C1 segment of cervical spinal cord (tissue), 14 donors: ENCODE data around the gene LPCAT2.

Experiments used
- DNase-seq, 14 donors: peaks; one replicate each; lab custom pipeline; 2025; lab: John Stamatoyannopoulos, UW

LPCAT2 gene, protein sequence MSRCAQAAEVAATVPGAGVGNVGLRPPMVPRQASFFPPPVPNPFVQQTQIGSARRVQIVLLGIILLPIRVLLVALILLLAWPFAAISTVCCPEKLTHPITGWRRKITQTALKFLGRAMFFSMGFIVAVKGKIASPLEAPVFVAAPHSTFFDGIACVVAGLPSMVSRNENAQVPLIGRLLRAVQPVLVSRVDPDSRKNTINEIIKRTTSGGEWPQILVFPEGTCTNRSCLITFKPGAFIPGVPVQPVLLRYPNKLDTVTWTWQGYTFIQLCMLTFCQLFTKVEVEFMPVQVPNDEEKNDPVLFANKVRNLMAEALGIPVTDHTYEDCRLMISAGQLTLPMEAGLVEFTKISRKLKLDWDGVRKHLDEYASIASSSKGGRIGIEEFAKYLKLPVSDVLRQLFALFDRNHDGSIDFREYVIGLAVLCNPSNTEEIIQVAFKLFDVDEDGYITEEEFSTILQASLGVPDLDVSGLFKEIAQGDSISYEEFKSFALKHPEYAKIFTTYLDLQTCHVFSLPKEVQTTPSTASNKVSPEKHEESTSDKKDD

DNA sequence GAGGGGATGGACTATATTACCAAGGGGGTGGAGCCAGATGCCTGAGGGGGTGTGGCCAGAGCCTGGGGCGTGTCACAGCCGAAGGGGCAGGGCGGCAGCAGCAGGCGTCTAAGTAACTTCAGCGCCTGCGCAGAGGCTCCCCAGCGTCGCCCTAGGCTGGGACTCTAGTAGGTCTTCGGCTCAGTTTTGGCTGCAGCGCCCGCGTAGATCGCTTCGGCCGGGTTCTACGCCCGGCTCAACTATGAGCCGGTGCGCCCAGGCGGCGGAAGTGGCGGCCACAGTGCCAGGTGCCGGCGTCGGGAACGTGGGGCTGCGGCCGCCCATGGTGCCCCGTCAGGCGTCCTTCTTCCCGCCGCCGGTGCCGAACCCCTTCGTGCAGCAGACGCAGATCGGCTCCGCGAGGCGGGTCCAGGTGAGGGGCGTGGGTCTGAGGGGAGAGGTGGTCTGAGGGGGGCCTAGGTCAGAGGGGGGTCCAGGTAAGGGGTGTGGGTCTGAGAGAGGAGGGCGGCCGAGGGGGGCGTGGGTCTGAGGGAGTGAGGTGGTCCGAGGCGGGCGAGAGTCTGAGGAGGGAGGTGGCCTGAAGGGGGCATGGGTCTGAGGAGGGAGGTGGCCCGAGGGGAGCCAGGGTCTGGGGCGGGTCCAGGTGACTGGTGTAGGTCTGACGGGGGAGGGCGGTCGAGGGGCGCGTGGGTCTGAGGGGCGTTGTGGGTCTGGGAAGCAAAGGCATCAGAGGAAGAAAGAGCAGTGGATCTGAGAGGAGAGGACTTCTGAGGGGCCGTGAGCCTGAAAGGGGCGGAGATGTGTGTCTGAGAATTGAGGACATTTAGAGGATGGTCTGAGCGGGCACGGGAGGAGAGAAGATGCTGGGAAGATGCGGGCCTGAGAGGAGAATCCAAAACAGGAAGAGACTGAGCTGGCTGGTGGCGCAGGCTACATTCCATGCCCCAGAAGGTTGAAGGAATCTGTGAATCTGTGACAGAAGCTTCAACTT, at the start of gene LPCAT2:
Gene LPCAT2, plus strand, starts transcription at position 132 of the 991 bp plus-strand sequence. Its CDS starts 110 bp downstream, at position 242.
- DNase-seq, result peak in 12 of 14 donors; percentile 1 to 81 (median 54)

DNA sequence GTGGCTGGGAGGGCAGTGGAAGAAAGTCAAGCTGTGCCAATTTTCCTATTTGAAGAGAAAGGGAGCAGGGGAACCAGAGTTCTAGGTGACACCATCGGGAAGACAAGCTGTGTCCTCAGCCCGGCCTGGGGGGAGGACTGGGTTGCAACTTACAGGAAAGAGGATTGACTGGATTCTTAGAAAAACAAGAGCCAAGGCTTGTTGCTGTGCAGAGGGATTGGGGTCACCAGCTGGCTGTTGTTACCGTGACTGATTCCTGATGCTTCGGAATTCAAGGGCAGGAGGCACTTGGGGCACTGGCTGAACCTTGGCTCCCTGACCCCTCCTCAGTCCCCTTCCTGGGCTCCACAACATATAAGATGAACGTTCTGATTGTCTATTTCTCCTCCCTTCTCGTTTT, 46.6 kb upstream of the LPCAT2 start:
- DNase-seq, result no peak

DNA sequence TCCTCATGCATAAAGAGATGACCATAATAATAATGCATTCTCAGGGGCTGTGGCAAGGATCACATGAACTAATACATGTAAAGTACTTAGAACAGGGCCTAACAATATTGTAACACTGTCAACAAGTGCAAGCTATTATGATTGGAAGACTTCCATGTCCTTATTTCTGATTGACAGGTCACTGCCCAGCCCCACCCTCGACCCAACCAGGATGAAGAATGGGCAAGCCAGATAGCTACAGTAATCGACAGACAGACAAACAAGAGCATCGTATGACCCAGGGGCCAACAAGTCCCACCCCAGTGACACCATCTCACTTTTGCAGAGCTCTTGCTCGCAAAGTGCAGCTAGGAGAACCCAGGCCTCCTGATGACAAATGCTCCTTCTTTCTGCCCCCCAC, 44.5 kb upstream of the LPCAT2 start:
- no peak for DNase-seq

DNA sequence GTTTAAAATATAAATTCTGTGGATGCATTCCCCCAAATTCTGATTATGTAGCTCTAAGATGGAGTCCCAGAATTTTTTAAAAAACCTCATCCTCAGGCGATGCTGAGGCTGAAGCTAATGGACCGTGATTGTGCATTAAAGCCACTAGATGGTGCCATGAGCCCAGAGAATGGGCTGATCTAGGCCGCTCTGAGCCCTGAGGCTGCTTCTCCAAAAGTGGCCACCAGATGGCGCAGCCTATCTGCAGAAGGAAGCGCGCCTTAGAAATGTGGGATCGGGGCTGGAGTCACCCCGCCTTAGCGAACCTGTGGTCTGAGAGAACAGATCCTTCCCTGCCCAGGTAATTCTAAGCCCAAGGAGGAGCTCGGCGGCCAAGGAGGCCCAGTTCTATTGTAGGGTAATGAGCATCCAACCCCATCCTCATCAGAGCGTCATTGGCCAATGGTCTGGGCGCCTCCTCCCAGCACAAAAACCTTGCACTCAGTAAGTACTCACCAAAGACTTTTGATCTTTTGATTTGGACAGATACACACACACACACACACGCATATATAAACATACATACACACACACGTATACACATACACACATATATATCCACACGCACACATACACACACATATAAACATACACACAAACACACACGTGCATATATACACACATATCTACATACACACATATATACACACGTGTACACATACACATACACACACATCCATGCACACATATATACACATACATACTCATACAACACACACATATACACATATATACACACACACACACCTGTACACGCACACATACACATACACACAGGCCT, 43.6 kb upstream of the LPCAT2 start:
- peak in 13 of 14 donors; percentile 20 to 84 (median 66) for DNase-seq

DNA sequence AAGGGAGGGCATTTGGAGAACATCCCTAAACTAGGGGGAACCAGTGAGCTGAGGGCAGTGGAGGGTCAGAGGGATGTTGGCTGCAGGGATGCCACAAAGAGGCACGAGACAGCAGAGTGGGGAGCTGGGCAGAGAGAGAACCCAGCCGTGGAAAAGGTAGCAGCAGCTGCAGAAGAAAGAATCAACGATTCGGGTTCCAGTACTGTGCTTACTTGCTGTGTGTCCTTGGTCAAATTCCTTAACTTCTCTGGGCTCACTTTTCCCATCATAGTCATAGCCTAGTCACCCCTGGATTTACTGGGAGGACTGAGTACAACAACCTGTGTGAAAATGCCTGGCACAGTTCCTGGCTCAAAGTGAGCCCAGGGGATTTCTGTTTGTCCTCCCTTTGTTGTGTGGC, 42.7 kb upstream of the LPCAT2 start:
- DNase-seq, result no peak

DNA sequence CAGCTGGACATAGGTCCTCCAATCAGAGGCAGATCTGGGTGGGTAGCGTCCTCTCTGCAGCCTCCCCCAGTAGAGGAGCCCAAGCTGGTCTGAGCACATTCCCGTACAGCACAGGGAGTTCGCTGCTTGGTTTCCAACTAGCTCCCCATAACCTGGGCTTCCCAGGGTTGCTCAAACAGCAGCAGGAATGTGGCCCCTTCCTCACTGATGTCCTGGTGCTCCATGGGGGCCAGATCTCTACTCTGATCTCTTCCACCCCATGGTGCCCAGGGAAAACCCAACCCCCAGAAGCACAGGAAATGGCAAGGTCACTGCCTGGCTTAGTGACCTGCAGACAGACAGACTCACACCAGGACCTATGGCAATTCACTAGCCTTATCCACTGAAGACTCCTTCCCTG, 41.0 kb upstream of the LPCAT2 start:
- DNase-seq, result no peak

DNA sequence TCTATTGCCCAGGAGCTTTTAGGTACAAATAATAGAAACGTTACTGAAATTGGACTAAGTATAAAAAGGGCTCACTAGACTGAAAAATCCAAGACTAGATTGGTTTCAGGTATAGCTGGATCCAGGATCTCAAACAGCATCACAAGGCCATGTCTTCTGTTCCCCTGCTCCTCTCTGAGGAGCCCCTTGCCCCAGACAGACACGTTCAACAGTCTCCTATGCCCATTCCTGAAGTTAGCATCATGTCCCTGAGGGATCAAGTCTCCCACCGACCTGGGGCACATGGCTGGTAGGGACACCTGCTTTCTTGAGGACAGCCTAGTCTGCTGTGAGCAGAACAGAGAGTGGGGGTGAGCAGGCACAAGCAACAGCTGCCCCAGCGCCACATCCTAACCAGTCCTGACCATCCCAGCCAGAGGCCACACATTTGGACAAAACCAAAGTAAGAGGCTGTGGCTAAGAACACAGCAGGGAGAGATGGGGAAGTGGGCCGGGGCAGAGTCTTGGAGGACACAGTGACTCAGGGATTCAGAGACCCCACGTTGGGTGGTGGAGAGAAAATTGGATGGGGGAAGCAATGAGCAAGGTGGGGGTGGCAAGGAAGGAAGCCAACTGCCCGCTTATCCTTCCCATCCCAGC, 40.4 kb upstream of the LPCAT2 start:
- no peak for DNase-seq

DNA sequence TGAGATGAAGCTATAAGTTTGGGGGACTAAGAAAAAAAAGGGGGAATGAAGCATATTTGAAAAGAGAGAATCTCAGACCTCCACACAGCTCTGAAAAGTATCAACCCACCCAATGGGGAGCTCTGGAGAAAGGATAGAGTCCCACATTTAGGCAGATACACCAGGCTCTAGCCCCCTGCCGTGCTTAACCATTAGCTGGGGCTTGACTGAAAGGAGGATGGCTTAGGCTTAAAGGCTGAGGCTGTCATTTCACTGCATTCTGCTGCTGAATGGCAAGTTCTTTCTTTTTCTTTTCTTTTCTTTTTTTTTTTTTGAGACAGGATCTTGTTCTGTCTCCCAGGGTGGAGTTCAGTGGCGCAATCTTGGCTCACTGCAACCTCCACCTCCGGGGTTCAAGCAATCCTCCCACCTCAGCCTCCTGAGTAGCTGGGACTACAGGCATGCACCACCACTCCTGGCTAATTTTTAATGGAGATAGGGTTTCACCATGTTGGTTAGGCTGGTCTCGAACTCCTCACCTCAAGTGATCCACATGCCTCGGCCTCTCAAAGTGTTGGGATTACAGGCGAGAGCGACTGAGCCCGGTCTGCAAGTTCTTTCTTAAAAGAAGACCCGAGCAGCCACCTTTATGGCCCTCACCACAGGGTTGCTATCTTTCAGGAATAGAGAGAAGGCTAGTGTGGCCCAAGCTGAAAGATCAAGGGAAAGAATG, 38.9 kb upstream of the LPCAT2 start:
- DNase-seq, result no peak

DNA sequence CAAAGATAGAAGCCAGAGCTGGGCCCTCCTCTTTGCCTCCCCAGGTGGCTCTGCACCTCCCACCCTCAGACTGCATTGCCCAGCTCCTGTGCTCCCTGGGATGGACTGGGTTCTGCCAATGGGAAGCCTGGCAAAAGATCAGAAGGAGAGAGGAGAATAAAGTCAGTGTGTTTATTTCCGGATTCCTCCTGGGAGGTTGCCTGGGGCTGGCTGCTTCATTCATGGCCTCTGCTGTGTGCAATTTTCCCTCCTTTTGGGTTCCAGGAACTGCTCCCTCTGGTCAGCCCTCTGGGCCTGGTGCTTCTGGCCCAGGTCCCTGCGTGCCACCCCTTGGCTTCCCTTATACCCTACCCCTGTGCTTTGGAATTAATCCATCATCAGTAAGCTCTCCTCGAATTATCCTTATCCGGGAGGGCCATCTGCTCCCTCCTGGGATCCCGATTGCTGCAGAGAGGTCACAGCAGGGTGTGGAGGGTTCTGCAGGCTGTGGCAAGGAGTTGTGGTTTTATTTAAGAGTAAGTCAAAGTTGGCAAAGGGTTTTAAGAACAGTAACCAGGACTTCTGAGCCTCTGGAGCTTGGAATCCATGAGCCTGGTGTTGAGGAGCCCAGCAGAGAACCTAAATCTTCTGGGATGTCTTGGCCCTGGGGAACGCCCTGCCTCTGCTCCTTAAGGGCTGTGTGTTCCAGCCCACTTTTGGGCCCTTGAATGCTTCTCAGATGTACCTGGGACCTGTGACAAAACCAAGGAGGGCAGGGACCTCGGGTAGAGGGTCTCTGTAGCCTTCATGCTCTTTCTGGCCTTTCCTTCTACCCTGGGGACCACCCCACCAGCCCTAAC, 38.1 kb upstream of the LPCAT2 start:
- DNase-seq, result peak in 5 of 14 donors; percentile 8 to 51 (median 23)

DNA sequence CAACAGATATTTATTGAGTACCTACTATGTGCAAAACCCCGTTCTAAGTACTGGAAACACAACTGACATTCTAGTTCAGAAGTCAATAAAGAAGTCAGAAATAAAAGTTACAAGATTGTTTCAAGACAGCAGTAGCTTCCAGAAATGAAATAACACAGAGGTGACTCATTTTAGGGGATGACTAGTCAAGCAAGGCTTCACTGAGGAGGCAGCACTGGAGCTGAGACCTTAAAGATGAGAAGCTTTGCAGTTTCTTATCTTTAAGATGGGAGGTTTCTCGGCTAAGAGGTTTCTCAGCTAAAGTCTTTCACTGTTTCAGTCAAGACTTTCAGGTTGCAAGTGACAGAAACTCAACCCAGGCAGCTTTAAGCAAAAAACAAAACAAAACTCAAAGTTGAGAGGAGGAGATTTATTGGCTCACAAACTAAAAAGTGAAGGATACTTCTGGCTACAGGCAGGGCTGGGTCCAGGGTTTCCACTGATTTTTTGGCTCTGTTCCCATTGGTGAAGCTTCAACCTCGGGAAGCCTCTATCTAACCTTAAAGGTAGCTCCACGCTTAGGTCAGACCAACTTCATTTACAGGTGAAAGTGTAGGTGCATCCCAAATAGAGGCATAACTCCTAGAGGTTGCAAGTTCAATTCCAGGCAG, 37.3 kb upstream of the LPCAT2 start:
- DNase-seq, result no peak

DNA sequence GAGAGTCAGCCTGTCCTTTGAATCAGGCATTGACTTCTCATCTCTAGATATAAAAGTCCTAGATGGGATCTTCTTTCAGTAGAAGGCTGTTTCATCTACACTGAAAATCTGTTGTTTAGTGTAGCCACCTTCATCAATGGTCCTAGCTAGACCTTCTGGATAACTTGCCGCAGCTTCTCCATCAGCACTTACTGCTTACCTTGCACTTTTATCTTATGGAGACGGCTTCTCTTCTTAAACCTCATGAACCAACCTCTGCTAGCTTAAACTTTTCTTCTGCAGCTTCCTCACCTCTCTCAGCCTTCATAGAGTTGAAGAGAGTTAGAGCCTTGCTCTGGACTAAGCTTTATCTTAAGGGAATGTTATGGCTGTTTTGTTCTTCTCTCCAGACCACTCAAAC, 35.3 kb upstream of the LPCAT2 start:
- DNase-seq, result no peak

DNA sequence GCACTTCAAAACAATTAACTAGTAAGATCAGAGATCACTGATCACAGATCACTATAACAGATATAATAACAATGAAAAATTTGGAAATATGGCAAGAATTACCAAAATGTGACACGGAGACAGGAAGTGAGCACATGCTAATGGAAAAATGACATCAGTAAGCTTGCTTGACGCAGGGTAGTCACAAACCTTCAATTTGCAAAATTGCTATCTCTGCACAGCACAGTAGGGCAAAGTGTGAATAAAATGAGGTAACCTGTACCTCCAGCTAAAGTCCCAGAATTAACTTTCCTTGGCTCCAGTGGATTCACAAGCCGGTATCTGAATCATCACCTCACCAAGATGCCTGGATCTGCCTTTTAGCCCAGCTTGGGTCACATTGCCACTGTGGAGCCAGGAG, 34.1 kb upstream of the LPCAT2 start:
- no peak for DNase-seq

DNA sequence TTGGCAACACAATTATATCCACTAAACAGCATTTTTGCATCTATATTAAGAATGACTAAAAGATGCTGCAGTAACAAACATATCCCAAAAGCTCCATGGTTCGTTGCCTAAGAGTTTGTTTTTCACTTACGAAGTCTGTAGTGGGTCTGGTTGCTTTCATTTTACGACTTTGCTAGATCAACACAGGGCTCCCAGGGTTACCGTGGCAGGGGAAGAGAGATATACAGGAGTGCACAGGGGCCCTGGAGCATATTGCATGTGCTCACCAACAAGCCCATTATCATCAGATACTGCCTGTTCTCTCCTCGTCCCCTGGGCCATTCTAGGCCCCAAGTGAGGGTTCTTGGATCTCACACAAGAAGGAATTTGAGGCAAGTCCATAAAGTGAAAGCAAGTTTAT, 33.0 kb upstream of the LPCAT2 start:
- DNase-seq, result no peak

DNA sequence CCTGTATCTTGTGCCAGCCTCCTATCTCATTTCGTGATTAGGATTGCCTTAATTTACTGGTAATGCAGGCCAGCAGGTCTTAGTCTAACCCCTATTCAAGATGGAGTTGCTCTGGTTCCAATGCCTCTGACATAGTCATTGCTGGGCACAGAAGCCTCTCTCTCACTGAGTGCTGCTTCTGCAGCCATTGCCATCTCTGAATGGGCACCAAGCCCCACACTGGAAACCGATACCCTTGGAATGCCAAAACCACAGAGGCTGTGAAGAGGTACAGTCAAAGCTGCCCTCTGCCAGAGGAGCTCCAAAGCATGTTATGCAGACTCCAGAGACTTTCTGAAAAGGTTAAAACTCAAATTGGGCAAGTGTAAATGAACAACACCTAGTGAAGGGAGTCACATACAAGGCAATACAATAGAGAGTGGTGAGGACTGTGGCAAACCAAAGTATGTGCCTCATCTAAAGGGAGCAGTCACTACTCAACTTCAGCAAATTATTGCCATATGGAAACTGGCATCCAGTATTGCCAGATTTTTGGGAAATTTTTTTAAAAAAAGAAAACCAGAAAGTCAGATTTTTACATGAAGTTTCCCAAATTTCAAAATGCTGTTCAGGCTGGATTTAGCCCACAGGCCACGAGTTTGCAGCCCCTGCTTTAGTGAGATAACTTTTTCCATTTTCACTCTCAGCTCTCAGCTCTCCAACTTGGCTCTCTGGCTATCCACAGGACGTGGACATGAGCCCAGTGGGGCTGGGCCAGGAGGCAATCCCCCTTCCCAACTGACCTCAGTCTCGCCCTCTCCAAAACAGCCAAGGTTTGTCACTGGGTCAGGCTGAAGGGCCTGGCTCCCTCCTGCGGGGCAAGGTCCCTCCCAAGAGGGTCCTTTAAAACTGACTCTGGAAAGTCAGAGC, 32.0 kb upstream of the LPCAT2 start:
- DNase-seq, result no peak

DNA sequence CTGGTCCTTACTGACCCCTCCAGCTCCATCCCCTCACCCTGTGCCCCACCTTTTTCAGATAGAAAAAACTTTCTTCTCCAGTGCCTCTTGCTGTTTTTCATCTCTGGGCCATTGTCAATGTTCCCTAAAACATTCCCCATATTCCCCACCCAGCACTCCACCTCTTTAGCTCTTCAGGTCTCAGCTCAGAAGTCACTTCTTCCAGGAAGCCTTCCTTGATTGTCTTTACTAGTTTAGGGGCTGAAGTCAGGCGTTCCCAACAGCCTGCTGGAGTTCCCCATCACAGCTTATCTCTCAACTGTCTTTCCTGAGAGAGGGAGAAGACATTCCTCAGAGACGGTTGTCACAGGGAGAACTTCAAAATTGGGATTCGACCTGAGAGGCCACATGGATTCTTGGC, 31.1 kb upstream of the LPCAT2 start:
- DNase-seq, result no peak

DNA sequence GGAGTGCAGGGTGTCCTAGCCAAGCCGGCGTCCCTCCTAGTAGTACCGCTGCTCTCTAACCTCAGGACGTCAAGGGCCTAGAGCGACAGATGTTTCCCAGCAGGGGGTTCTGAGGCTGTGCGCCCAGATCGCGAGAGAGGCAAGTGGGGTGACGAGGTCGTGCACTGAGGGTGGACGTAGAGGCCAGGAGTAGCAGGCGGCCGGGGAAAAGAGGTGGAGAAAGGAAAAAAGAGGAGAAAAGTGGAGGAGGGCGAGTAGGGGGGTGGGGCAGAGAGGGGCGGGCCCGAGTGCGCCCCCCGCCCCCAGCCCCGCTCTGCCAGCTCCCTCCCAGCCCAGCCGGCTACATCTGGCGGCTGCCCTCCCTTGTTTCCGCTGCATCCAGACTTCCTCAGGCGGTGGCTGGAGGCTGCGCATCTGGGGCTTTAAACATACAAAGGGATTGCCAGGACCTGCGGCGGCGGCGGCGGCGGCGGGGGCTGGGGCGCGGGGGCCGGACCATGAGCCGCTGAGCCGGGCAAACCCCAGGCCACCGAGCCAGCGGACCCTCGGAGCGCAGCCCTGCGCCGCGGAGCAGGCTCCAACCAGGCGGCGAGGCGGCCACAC, 29.9 kb upstream of the LPCAT2 start, which contains the start of gene MMP2:
Gene MMP2, plus strand, starts transcription at position 372 of the 603 bp plus-strand sequence. CDS start 282 bp downstream, outside the sequence.
- DNase-seq, result peak in 2 of 14 donors; percentile 24 to 41
